H1 (cell line): ENCODE data around the gene CMSS1. TPM values are rescaled to one million over a fixed set of nuclear protein-coding genes. Genes with fewer than 3 reads are reported as not detected.

Experiments
- CTCF ChIA-PET: fragments of 300-600 bp; sonication (Branson Sonifier 250); formaldehyde crosslinking; loops from one replicate; lab custom pipeline; 2021; ENCODE audit not compliant: partially characterized antibody; lab: Charles Lee
- POLR2A ChIA-PET: fragments of 300-600 bp; sonication (Branson Sonifier 250); formaldehyde crosslinking; loops from one replicate; lab custom pipeline; 2021; ENCODE audit warnings: inconsistent platforms; ENCODE audit not compliant: partially characterized antibody; lab: Charles Lee
- DNase-seq, 2 experiments: peaks; one replicate each; pipeline versions ENCODE4 v3.0.0 to v3.0.0-alpha.2; 2010 to 2022; ENCODE audit warnings: low spot score in 2 of 2, low read depth in 1 of 2, mixed read lengths in 1 of 2
- FAIRE-seq: peaks from 2 replicates; lab custom pipeline; 2011; peaks lifted over from hg19 to GRCh38; lab: Jason Lieb, UNC
- H2AFZ ChIP-seq: 2 replicates; pipeline ENCODE4 v1.8.1; 2012; ENCODE audit warnings: low read length, inconsistent platforms
- H2AK5ac ChIP-seq: 2 replicates; pipeline ENCODE4 v1.6.1; 2013; ENCODE audit warnings: low read depth, low read length
- H2BK120ac ChIP-seq: replicated peaks from 2 replicates; pipeline ENCODE3; 2013; ENCODE audit warnings: low read depth, low read length, inconsistent platforms
- H2BK12ac ChIP-seq: 2 replicates; pipeline ENCODE4 v1.6.1; 2013; ENCODE audit warnings: low read depth, low read length
- H2BK15ac ChIP-seq: 2 replicates; pipeline ENCODE4 v1.6.1; 2013; ENCODE audit warnings: low read length
- H2BK20ac ChIP-seq: 2 replicates; pipeline ENCODE4 v1.6.1; 2013; ENCODE audit warnings: low read length
- H2BK5ac ChIP-seq: 2 replicates; pipeline ENCODE4 v1.6.1; 2013; ENCODE audit warnings: low read depth, low read length
- H3K14ac ChIP-seq: 2 replicates; pipeline ENCODE4 v1.6.1; 2013; ENCODE audit warnings: inconsistent platforms; ENCODE audit not compliant: insufficient read length
- H3K18ac ChIP-seq: 2 replicates; pipeline ENCODE4 v1.6.1; 2013; ENCODE audit warnings: low read length; ENCODE audit errors: extremely low read depth
- H3K23ac ChIP-seq: 2 replicates; pipeline ENCODE4 v1.6.1; 2013; ENCODE audit warnings: inconsistent platforms; ENCODE audit not compliant: insufficient read length
- H3K23me2 ChIP-seq: 2 replicates; pipeline ENCODE4 v1.6.1; 2013; ENCODE audit warnings: low read depth, low read length
- H3K27ac ChIP-seq: 2 replicates; pipeline ENCODE4 v1.6.1; 2011; ENCODE audit warnings: low read depth, low read length, inconsistent platforms
- H3K27me3 ChIP-seq, 4 experiments: replicated peaks in 1 of 4; 1 replicate in 1 of 4; 2 replicates in 3 of 4; pipeline versions ENCODE4 v1.6.1 to v1.8.1; 2011 to 2013; ENCODE audit warnings: low read length in 3 of 4, mild to moderate bottlenecking in 3 of 4, inconsistent platforms in 2 of 4, mixed read lengths in 2 of 4, moderate library complexity in 1 of 4; ENCODE audit not compliant: control insufficient read depth in 3 of 4, insufficient read depth in 3 of 4; ENCODE audit errors: extremely low read depth in 1 of 4
- H3K36me3 ChIP-seq, 4 experiments: 2 replicates each; pipeline versions ENCODE4 v1.6.1 to v1.8.1; 2011 to 2013; ENCODE audit warnings: mild to moderate bottlenecking in 4 of 4, low read length in 3 of 4, moderate library complexity in 2 of 4, control low read depth in 1 of 4, inconsistent platforms in 1 of 4; ENCODE audit not compliant: insufficient read depth in 4 of 4, control insufficient read depth in 2 of 4
- H3K4ac ChIP-seq: replicated peaks from 2 replicates; pipeline ENCODE3; 2013; ENCODE audit warnings: low read length, low read depth, mixed read lengths, inconsistent platforms; ENCODE audit not compliant: insufficient read length
- H3K4me1 ChIP-seq, 4 experiments: replicated peaks in 1 of 4; 1 replicate in 1 of 4; 2 replicates in 3 of 4; pipeline versions ENCODE4 v1.6.1 to v1.8.1; 2011 to 2013; ENCODE audit warnings: low read length in 3 of 4, inconsistent platforms in 2 of 4, mixed read lengths in 1 of 4; ENCODE audit not compliant: insufficient read depth in 4 of 4, control insufficient read depth in 3 of 4
- H3K4me2 ChIP-seq, 2 experiments: 2 replicates each; pipeline versions ENCODE4 v1.6.1 to v1.8.1; 2011 to 2013; ENCODE audit warnings: low read depth in 2 of 2, low read length in 2 of 2, control low read depth in 1 of 2, inconsistent platforms in 1 of 2, mild to moderate bottlenecking in 1 of 2; ENCODE audit not compliant: insufficient read depth in 1 of 2
- H3K4me3 ChIP-seq, 4 experiments: fragments of 200-600, 300-600 bp in 1 of 4; sonication (generic), shearing (Covaris generic), sonication (Bioruptor Twin) in 1 of 4; 2 replicates each; pipeline versions ENCODE4 v1.5.1 to v1.8.1; 2011 to 2016; ENCODE audit warnings: low read length in 4 of 4, low read depth in 3 of 4, control low read depth in 2 of 4, inconsistent platforms in 2 of 4, mild to moderate bottlenecking in 2 of 4, mixed read lengths in 1 of 4, moderate library complexity in 1 of 4; ENCODE audit not compliant: insufficient read depth in 2 of 4; ENCODE audit errors: extremely low read depth in 1 of 4
- H3K56ac ChIP-seq: replicated peaks from 2 replicates; pipeline ENCODE3; 2013; ENCODE audit warnings: low read depth, mild to moderate bottlenecking, mixed read lengths, low read length, inconsistent platforms; ENCODE audit not compliant: insufficient read length
- H3K79me1 ChIP-seq: 2 replicates; pipeline ENCODE4 v1.6.1; 2013; ENCODE audit warnings: low read depth, low read length, control low read depth
- H3K79me2 ChIP-seq, 2 experiments: 2 replicates each; pipeline versions ENCODE4 v1.6.1 to v1.8.1; 2012 to 2013; ENCODE audit warnings: low read length in 2 of 2, mild to moderate bottlenecking in 2 of 2, inconsistent platforms in 1 of 2; ENCODE audit not compliant: insufficient read depth in 2 of 2, control insufficient read depth in 1 of 2
- H3K9ac ChIP-seq, 4 experiments: replicated peaks in 1 of 4; 1 replicate in 1 of 4; 2 replicates in 3 of 4; pipeline versions ENCODE4 v1.6.1 to v1.8.1; 2011 to 2013; ENCODE audit warnings: low read depth in 3 of 4, low read length in 3 of 4, control low read depth in 2 of 4, mild to moderate bottlenecking in 2 of 4, moderate library complexity in 2 of 4, inconsistent platforms in 1 of 4; ENCODE audit errors: extremely low read depth in 1 of 4
- H3K9me3 ChIP-seq, 2 experiments: 2 replicates each; pipeline versions ENCODE4 v1.6.1 to v1.8.1; 2012 to 2013; ENCODE audit warnings: mild to moderate bottlenecking in 2 of 2, moderate library complexity in 2 of 2, control low read depth in 1 of 2, inconsistent platforms in 1 of 2, low read depth in 1 of 2, low read length in 1 of 2, mixed read lengths in 1 of 2; ENCODE audit not compliant: insufficient read depth in 2 of 2
- H4K20me1 ChIP-seq, 2 experiments: replicated peaks in 1 of 2; 2 replicates each; pipeline versions ENCODE3 to v1.8.1; 2011 to 2013; ENCODE audit warnings: inconsistent platforms in 2 of 2, low read length in 2 of 2, mild to moderate bottlenecking in 1 of 2; ENCODE audit not compliant: insufficient read depth in 2 of 2, control insufficient read depth in 1 of 2
- H4K5ac ChIP-seq: 2 replicates; pipeline ENCODE4 v1.6.1; 2013; ENCODE audit warnings: low read length, low read depth, mixed read lengths, inconsistent platforms; ENCODE audit not compliant: insufficient read length
- H4K8ac ChIP-seq: 2 replicates; pipeline ENCODE4 v1.8.0; 2013; ENCODE audit warnings: mild to moderate bottlenecking, moderate library complexity, low read length, inconsistent platforms; ENCODE audit not compliant: insufficient read depth; ENCODE audit errors: extremely low read depth
- H4K91ac ChIP-seq: replicated peaks from 2 replicates; pipeline ENCODE3; 2013; ENCODE audit warnings: low read length, mixed read lengths, inconsistent platforms; ENCODE audit not compliant: insufficient read length
- CTCF ChIP-seq, 3 experiments: IDR thresholded peaks; 1 replicate in 2 of 3; 2 replicates in 1 of 3; pipeline versions ENCODE4 v1.5.1 to v1.6.1; 2011; ENCODE audit warnings: low read length in 3 of 3, mild to moderate bottlenecking in 3 of 3, inconsistent platforms in 2 of 3, low read depth in 1 of 3, moderate library complexity in 1 of 3; ENCODE audit not compliant: insufficient read depth in 1 of 3; ENCODE audit errors: control extremely low read depth in 1 of 3
- EGR1 ChIP-seq: IDR thresholded peaks from 2 replicates; pipeline ENCODE4 v1.6.1; 2011; ENCODE audit warnings: low read depth, low read length, borderline replicate concordance
- TAF1 ChIP-seq: IDR thresholded peaks from 2 replicates; pipeline ENCODE4 v1.6.1; 2011; ENCODE audit warnings: mild to moderate bottlenecking, low read depth, low read length
- WGBS, 2 experiments: shearing (Covaris generic) in 1 of 2; methylation state at CpG; one replicate each; pipeline versions ENCODE4 v1.1.6 to v1.1.7; 2013 to 2015; ENCODE audit warnings: low lambda C conversion rate in 2 of 2, mixed read lengths in 2 of 2, inconsistent platforms in 1 of 2, low coverage in 1 of 2, missing lambda C conversion rate in 1 of 2; ENCODE audit not compliant: insufficient replicate concordance in 2 of 2, insufficient coverage in 1 of 2, insufficient read length in 1 of 2; ENCODE audit errors: extremely low coverage in 1 of 2, missing lambda C conversion rate in 1 of 2; 5-methylcytosine and 5-hydroxymethylcytosine counted together
- polyA plus RNA-seq, 7 experiments: library from polyadenylated mRNA; depleted of rRNA in 3 of 7; stranded (reverse) in 5 of 7; unstranded in 2 of 7; fragments of >200 nt in 5 of 7; fragments of 200-250 nt in 2 of 7; gene quantifications; 1 replicate in 5 of 7; 2 replicates in 1 of 7; 4 replicates in 1 of 7; pipeline versions ENCODE4 v1.2.1 to v1.2.3, GENCODE V29; 2011 to 2013; ENCODE audit warnings: missing spikeins in 2 of 7, mixed read lengths in 2 of 7
- total RNA-seq: library from RNA; stranded (reverse); fragmentation: NEBNext Ultra II Directional; extraction: Animal tissue kit (Norgen Biotek cat#: 25700); gene quantifications from 2 replicates; pipeline ENCODE4 v1.2.1, GENCODE V29; 2021

The CMSS1 gene
- total and polyA plus RNA-seq, 2 of the 8 experiments (the other 6 are each of a cell fraction or from before 2014, with no cell fraction given): 15.2 to 75.1 TPM

- H2BK15ac ChIP-seq: no peak overlapping the region
- no peak overlapping the region for H2BK20ac ChIP-seq
- POLR2A ChIA-PET: interaction anchor here (1.7 kb wide), 1 partner anchor 8 kb away, joined by 3 read pairs; no protein-coding TSS in a partner anchor
- H4K20me1 ChIP-seq: no peaks in the 10 kb centered on the region
- H4K8ac ChIP-seq: no peak overlapping the region
- no peak overlapping the region for H2BK5ac ChIP-seq
- H3K79me2 ChIP-seq: no peaks in the 10 kb centered on the region
- no peak overlapping the region for H3K9ac ChIP-seq
- H4K5ac ChIP-seq: no peak overlapping the region
- no peaks in the 10 kb centered on the region for H3K27me3 ChIP-seq
- H3K23ac ChIP-seq: no peak overlapping the region
- H3K4me2 ChIP-seq: no peak overlapping the region
- FAIRE-seq (no peak), DNase-seq (no peak)
- no peaks in the 10 kb centered on the region for H3K23me2 ChIP-seq
- H3K56ac ChIP-seq: no peak overlapping the region
- H2AFZ ChIP-seq: no peak overlapping the region
- H3K4me1 ChIP-seq: no peaks in the 10 kb centered on the region; a peak in 2 of 7 replicates
- TF ChIP-seq CTCF (IDR thresholded peaks at IDR 0.05; ENCODE audit: control extremely low read depth in 1 of 3, insufficient read depth in 1 of 3, low read depth in 1 of 3, low read length in 3 of 3) (no peak), TAF1 (no peak), EGR1 (no peak)
- H3K14ac ChIP-seq: no peak overlapping the region
- H4K91ac ChIP-seq: no peak overlapping the region
- no peak overlapping the region for H2BK120ac ChIP-seq
- no peak overlapping the region for H3K4ac ChIP-seq
- no peak overlapping the region for H3K4me3 ChIP-seq
- H2AK5ac ChIP-seq: no peak overlapping the region
- H3K18ac ChIP-seq: no peak overlapping the region
- no peak overlapping the region for H3K27ac ChIP-seq
- no peaks in the 10 kb centered on the region for H3K9me3 ChIP-seq
- H2BK12ac ChIP-seq: no peak overlapping the region
- 91% methylated on average over 2 of the region's 2 CpGs; no CpG with 5 or more reads in 1 of the 2 experiments for WGBS, 2 experiments
- H3K36me3 ChIP-seq: no peaks in the 10 kb centered on the region
- CTCF ChIA-PET: no interaction called here
- H3K79me1 ChIP-seq: no peaks in the 10 kb centered on the region
Observed at GRCh38 chr3:100081986-100082692, 264.5 kb downstream of the CMSS1 start.
